Hepatocyte (in vitro differentiated cells): ENCODE measurements around the gene FCRLB. TPM values are rescaled to one million over a fixed set of nuclear protein-coding genes. Genes with fewer than 3 reads are reported as not detected.
A peak's percentile ranks its signal among the peaks of the same experiment; 100 is the strongest.
"Not testable (repeated sequence)": the region's sequence is repeated elsewhere in the genome, so short reads cannot be mapped to it uniquely, and the experiment has no call there.

Experiments
- DNase-seq: peaks from one replicate; pipeline ENCODE4 v3.0.0-alpha.2; 2016; ENCODE audit warnings: low spot score
- H2AFZ ChIP-seq: fragments of 200-600 bp; sonication (generic); 2 replicates; pipeline ENCODE4 v1.6.0; 2016; ENCODE audit warnings: antibody characterized with exemption, mild to moderate bottlenecking
- H3K27ac ChIP-seq: fragments of 200-600 bp; sonication (generic); 2 replicates; pipeline ENCODE4 v1.5.1; 2016; ENCODE audit warnings: mild to moderate bottlenecking
- H3K27me3 ChIP-seq: fragments of 200-600 bp; sonication (generic); 2 replicates; pipeline ENCODE4 v1.6.1; 2016
- H3K36me3 ChIP-seq: fragments of 200-600 bp; sonication (generic); replicated peaks from 2 replicates; pipeline ENCODE4 v1.5.1; 2016; ENCODE audit warnings: low read depth; ENCODE audit not compliant: insufficient read depth
- H3K4me1 ChIP-seq: fragments of 200-600 bp; sonication (generic); 2 replicates; pipeline ENCODE4 v1.5.1; 2016; ENCODE audit warnings: mild to moderate bottlenecking, moderate library complexity; ENCODE audit not compliant: insufficient read depth
- H3K4me2 ChIP-seq: fragments of 200-600 bp; sonication (generic); 2 replicates; pipeline ENCODE4 v1.6.0; 2016
- H3K4me3 ChIP-seq: fragments of 200-600 bp; sonication (generic); 2 replicates; pipeline ENCODE4 v1.5.1; 2016; ENCODE audit warnings: mild to moderate bottlenecking
- H3K79me2 ChIP-seq: fragments of 200-600 bp; sonication (generic); 2 replicates; pipeline ENCODE4 v1.6.0; 2017; ENCODE audit warnings: mild to moderate bottlenecking
- H3K9me2 ChIP-seq: fragments of 200-600 bp; sonication (generic); replicated peaks from 2 replicates; pipeline ENCODE4 v1.6.0; 2017; ENCODE audit warnings: mild to moderate bottlenecking; ENCODE audit not compliant: insufficient read depth
- H3K9me3 ChIP-seq: fragments of 200-600 bp; sonication (generic); 2 replicates; pipeline ENCODE4 v1.5.1; 2016; ENCODE audit warnings: low read depth, mild to moderate bottlenecking
- H4K20me1 ChIP-seq: fragments of 200-600 bp; sonication (generic); 2 replicates; pipeline ENCODE4 v1.6.0; 2016; ENCODE audit warnings: mild to moderate bottlenecking; ENCODE audit not compliant: insufficient read depth, poor library complexity, severe bottlenecking
- CTCF ChIP-seq: fragments of 200-600 bp; sonication (generic); IDR thresholded peaks from 2 replicates; pipeline ENCODE4 v1.5.1; 2016; ENCODE audit warnings: antibody characterized with exemption, mild to moderate bottlenecking; ENCODE audit not compliant: poor library complexity
- EZH2 ChIP-seq: fragments of 200-600 bp; sonication (generic); IDR thresholded peaks from 2 replicates; pipeline ENCODE4 v1.6.1; 2016; ENCODE audit warnings: antibody characterized with exemption, mild to moderate bottlenecking, borderline replicate concordance
- EZH2phosphoT487 ChIP-seq: fragments of 200-600 bp; sonication (generic); IDR thresholded peaks from one replicate; pipeline ENCODE4 v1.6.1; 2018; ENCODE audit warnings: antibody characterized with exemption, mild to moderate bottlenecking, low read depth, moderate library complexity; ENCODE audit not compliant: unreplicated experiment, severe bottlenecking
- WGBS: methylation state at CpG from one replicate; pipeline ENCODE4 v1.1.6; 2016; ENCODE audit warnings: low lambda C conversion rate; ENCODE audit errors: missing lambda C conversion rate; 5-methylcytosine and 5-hydroxymethylcytosine counted together
- polyA plus RNA-seq: library from polyadenylated mRNA; unstranded; fragments of >200 nt; fragmentation: Nextera tagmentation; extraction: Ambion mirVana; gene quantifications from 2 replicates; pipeline ENCODE4 v1.2.1, GENCODE V29; 2016
- total RNA-seq: library from RNA; depleted of rRNA; stranded (reverse); fragments of >200 nt; gene quantifications from 2 replicates; pipeline ENCODE4 v1.2.3, GENCODE V29; 2014

FCRLB gene
- total and polyA plus RNA-seq, 2 experiments from 2014 or later, result 0.23 to 1.5 TPM

GRCh38 chr1:161723459-161724141 lies 2.3 kb downstream of the FCRLB start:
- H3K9me3 ChIP-seq, result no peaks in the 10 kb centered on the region
- TF ChIP-seq EZH2phosphoT487 (no peak), CTCF (no peak), EZH2 (no peak)
- H3K4me1 ChIP-seq, result no peaks in the 10 kb centered on the region
- H3K4me3 ChIP-seq, result no peak overlapping the region
- H3K4me2 ChIP-seq, result no peak overlapping the region
- no peaks in the 10 kb centered on the region for H4K20me1 ChIP-seq
- peaks cover 5% of the 10 kb centered on the region for H3K27me3 ChIP-seq
- H3K27ac ChIP-seq, result no peak overlapping the region
- no peaks in the 10 kb centered on the region for H3K79me2 ChIP-seq
- no peak overlapping the region for H2AFZ ChIP-seq
- no peaks in the 10 kb centered on the region for H3K9me2 ChIP-seq
- 90% methylated on average over 8 of the region's 8 CpGs for WGBS
- DNase-seq, result peak; percentile 28
- no peaks in the 10 kb centered on the region for H3K36me3 ChIP-seq

GRCh38 chr1:161725258-161725907 lies 4.0 kb downstream of the FCRLB start:
- peak overlapping the region; percentile 98 for H3K4me2 ChIP-seq
- not testable (repeated sequence) for DNase-seq, H3K4me1 ChIP-seq, H3K36me3 ChIP-seq, H3K79me2 ChIP-seq, H3K9me3 ChIP-seq, H4K20me1 ChIP-seq, H3K27me3 ChIP-seq, H3K9me2 ChIP-seq
- 51% methylated on average over 22 of the region's 22 CpGs for WGBS
- peak overlapping the region; percentile 83 for H2AFZ ChIP-seq
- peak overlapping the region; percentile 74 for H3K4me3 ChIP-seq
- peak overlapping the region; percentile 92 for H3K27ac ChIP-seq

GRCh38 chr1:161725908-161726472 lies 4.6 kb downstream of the FCRLB start:
- Histone ChIP-seq H3K79me2 (no peaks in the 10 kb centered on the region), H3K36me3 (no peaks in the 10 kb centered on the region), H3K4me2 (peak overlapping the region; percentile 98), H3K27ac (peak overlapping the region; percentile 92), H3K9me2 (no peaks in the 10 kb centered on the region), H3K27me3 (peaks cover 1% of the 10 kb centered on the region), H4K20me1 (no peaks in the 10 kb centered on the region), H3K4me3 (peak overlapping the region; percentile 74), H2AFZ (peak overlapping the region; percentile 83), H3K4me1 (no peaks in the 10 kb centered on the region), H3K9me3 (no peaks in the 10 kb centered on the region)
- WGBS, result 3% methylated on average over 32 of the region's 34 CpGs
- DNase-seq, result peak; percentile 69
- TF ChIP-seq EZH2 (no peak), CTCF (peak; percentile 37)

GRCh38 chr1:161726473-161727255 lies 5.3 kb downstream of the FCRLB start:
- H3K4me2 ChIP-seq, result peak overlapping the region; percentile 98
- H3K27ac ChIP-seq, result peak overlapping the region; percentile 92
- peak overlapping the region; percentile 83 for H2AFZ ChIP-seq
- no peaks in the 10 kb centered on the region for H3K4me1 ChIP-seq
- peak; percentile 94 for DNase-seq
- no peaks in the 10 kb centered on the region for H4K20me1 ChIP-seq
- no peaks in the 10 kb centered on the region for H3K27me3 ChIP-seq
- H3K4me3 ChIP-seq, result peak overlapping the region; percentile 74
- WGBS, result under 1% methylated on average over 59 of the region's 83 CpGs
- no peaks in the 10 kb centered on the region for H3K36me3 ChIP-seq
- H3K9me2 ChIP-seq, result no peaks in the 10 kb centered on the region
- no peaks in the 10 kb centered on the region for H3K79me2 ChIP-seq
- TF ChIP-seq EZH2phosphoT487 (no peak), EZH2 (no peak), CTCF (no peak)
- H3K9me3 ChIP-seq, result no peaks in the 10 kb centered on the region
